ENCODE results near the gene BAX. TPM values are rescaled to one million over a fixed set of nuclear protein-coding genes. Genes with fewer than 3 reads are reported as not detected.

Gene BAX
- total and polyA plus RNA-seq, 8 donors = 47.7 to 141 (median 63.2) TPM

DNA sequence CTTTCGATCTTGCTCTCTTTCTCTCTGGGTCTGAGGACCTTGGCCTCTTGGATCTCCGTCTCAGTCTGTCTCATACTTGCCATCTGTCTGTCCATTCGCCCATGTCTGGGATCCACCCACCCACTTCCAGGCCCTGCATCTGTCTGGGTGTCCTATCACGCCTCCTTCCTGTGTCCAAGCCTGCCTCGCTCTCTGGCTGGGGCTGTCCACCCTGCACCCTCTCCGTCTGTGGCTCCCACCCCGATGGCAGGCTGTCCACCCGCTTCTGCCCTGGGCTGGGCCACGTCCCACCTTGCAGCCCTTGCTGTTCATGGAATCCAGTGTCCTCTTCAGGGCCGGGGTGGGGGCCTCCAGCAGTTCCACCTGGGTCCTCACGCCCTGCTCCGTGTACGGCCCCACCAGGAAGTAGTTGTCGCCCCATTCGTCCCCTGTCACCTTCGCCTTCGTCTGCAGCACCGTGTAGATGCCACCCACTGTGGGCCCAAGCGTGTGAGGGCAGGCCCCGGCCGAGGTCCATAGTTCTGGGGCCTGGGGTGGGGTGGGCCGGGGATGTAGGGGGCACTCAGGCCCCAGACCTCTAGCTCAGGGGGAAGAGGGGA is 36.4 kb downstream of the BAX start:
- ATAC-seq = no peak
- Histone ChIP-seq H3K27ac (no peak overlapping the region), H3K27me3 (no peaks in the 10 kb centered on the region), H3K4me1 (peaks cover 18 to 43% of the 10 kb centered on the region in 2 donors), H3K4me3 (peak overlapping the region in 1 of 2 donors; percentile 56), H3K36me3 (peaks cover 0 to 45% of the 10 kb centered on the region in 2 donors), H3K9me3 (no peaks in the 10 kb centered on the region)
- intact Hi-C loops (cut with DNase I) = no loop called here
- TF ChIP-seq, protein P1, sequence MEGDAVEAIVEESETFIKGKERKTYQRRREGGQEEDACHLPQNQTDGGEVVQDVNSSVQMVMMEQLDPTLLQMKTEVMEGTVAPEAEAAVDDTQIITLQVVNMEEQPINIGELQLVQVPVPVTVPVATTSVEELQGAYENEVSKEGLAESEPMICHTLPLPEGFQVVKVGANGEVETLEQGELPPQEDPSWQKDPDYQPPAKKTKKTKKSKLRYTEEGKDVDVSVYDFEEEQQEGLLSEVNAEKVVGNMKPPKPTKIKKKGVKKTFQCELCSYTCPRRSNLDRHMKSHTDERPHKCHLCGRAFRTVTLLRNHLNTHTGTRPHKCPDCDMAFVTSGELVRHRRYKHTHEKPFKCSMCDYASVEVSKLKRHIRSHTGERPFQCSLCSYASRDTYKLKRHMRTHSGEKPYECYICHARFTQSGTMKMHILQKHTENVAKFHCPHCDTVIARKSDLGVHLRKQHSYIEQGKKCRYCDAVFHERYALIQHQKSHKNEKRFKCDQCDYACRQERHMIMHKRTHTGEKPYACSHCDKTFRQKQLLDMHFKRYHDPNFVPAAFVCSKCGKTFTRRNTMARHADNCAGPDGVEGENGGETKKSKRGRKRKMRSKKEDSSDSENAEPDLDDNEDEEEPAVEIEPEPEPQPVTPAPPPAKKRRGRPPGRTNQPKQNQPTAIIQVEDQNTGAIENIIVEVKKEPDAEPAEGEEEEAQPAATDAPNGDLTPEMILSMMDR (IDR thresholded peaks at IDR 0.05) = no peak
- DNase-seq = no peak

DNA sequence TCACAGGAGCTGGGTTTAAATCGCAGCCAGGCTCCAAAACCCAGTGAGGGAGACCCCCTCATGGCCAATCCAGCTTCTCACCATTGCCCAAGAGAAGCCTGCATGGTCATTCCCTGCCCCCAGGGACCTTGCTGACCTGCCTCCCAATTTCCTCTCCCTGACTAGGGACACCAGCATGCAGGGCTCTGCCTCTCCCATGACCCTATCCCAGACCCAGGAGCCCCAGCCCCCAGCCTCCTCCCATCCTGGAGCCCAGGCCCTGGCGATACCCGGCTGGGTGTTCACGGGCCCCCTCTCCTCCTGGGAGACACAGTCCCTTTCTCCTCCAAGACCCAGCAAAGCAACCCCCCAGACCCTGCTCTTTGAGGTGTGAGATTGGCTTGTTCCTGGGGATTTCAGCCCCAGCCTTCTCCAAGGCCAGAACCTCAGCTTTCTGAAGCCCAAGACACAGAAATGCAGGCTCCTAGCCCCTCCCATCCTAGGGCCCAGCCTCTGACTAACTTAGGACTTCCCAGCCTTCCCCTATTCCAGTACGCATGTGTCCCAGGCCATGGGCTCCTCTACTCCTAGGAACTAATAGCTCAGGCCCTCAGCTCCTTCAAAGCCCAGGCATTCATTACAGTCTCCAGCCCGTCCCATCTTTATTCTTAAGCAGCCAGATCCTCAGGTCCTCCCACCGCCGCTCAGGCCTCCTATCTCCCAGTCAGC is 37.4 kb downstream of the BAX start:
- peaks cover 18 to 43% of the 10 kb centered on the region in 2 donors for H3K4me1 ChIP-seq
- peak overlapping the region; percentile 86 to 92 for H3K27ac ChIP-seq
- intact Hi-C loops (cut with DNase I) = no loop called here
- peak; percentile 67 for ATAC-seq
- H3K9me3 ChIP-seq = no peaks in the 10 kb centered on the region
- TF ChIP-seq, protein P1 (IDR thresholded peaks at IDR 0.05) = no peak
- H3K27me3 ChIP-seq = no peaks in the 10 kb centered on the region
- peak in 2 of 4 donors; percentile 78 to 80 for DNase-seq
- H3K36me3 ChIP-seq = peaks cover 0 to 38% of the 10 kb centered on the region in 2 donors
- peak overlapping the region; percentile 56 to 63 for H3K4me3 ChIP-seq

DNA sequence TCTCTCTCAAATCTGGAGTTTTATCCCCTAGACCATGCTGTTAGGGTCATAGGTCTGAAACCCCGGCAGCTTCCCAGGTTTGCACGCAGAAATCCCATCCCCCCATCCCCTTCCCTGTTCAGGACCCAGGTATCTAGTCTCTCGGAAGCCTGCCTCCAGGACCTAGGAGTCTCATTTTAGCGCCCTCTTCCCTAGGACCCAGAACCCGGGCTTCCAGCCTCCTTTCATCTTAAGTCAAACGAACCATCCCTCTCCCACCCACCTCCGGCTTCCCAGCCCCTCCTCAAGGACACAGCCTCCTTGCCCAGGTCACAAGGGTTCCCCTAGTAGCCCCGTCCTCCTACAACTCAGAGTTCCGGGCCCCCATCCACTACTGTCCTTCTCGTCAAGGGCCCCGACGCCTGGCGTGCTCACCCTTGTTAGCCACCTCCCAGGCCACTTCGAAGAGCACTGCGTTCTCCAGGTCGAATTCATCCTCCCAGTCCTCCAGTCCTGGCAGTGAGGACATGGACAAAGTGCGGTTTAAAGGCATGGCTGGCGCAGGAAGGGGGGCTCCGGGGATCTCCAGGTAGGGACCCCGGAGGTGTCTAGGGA is 38.0 kb downstream of the BAX start:
- Histone ChIP-seq H3K27ac (peak overlapping the region; percentile 86 to 92), H3K4me1 (peaks cover 18 to 43% of the 10 kb centered on the region in 2 donors)
- TF ChIP-seq, protein P1 (IDR thresholded peaks at IDR 0.05) = no peak

DNA sequence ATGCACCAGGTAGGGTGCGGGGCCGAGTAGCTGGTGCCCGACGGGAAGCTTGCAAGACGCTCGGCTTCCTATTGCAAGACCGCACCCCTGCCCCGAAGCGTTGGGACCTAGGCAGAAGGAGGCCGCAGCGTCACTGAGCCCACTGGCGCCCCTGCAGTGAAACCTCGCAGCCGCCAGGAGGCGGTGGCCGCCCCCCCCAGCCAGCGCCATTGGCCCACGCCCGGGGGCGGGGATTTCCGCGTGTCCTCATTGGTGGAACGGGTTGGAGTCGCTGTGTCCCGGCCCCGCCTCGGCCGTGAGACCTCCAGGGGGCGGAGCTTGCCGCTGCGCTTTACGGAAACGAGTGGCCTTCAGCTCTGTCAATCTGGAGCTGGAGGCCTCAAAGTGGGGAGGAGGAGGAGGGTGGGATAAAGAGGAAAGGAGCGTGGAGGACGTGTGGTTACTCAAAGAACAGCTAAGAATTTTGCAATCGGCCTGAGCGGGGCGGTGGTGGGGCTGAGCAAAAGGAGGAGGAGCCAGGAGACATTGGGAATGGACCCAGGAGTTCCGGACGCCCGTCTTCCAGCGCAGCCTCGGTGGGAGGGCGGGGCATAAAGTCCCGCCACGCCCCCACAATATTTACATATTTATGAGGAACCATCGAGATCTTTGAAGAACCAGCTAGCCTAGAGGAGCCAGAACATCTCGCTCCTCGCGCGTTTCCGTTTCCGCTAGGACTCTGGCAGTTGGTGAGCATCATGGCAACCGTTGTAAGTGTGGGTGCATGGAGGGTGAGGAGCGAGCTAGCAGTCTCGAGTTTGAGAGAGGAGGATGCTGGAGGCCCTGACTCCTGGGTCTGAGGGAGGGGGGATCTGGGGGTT is 38.7 kb downstream of the BAX start, which contains the start of the genes GYS1 and RUVBL2:
GYS1 (minus strand) TSS at position 135 of the 860 bp plus-strand sequence. CDS start 197 bp downstream, outside the sequence.
RUVBL2 (plus strand) TSS at position 713 of the 860 bp plus-strand sequence; CDS start at position 738, 25 bp downstream.
- intact Hi-C loops (cut with DNase I) = no loop called here
- Histone ChIP-seq H3K4me3 (peak within 1 kb of the TSS; percentile 56 to 63), H3K27ac (peak within 1 kb of the TSS; percentile 86 to 92), H3K9me3 (no peaks in the 10 kb centered on the region), H3K4me1 (peaks cover 18 to 43% of the 10 kb centered on the region in 2 donors), H3K27me3 (no peaks in the 10 kb centered on the region), H3K36me3 (peaks cover 0 to 26% of the 10 kb centered on the region in 2 donors)
- TF ChIP-seq, protein P1 (IDR thresholded peaks at IDR 0.05) = peak; percentile 92 to 99
- ATAC-seq = peak; percentile 93
- peak; percentile 99 to 100 (median 100) for DNase-seq

More for the DNA sequence above, 38.0 kb downstream of the BAX start:
- Histone ChIP-seq H3K4me3 (peak overlapping the region; percentile 56 to 63), H3K36me3 (peaks cover 0 to 33% of the 10 kb centered on the region in 2 donors), H3K27me3 (no peaks in the 10 kb centered on the region), H3K9me3 (no peaks in the 10 kb centered on the region)
- intact Hi-C loops (cut with DNase I) = no loop called here
- ATAC-seq (peak; percentile 11), DNase-seq (peak in 1 of 4 donors; percentile 50)
